Liver (tissue), 9 donors: ENCODE measurements around the gene TAF1C. TPM values are rescaled to one million over a fixed set of nuclear protein-coding genes. Genes with fewer than 3 reads are reported as not detected.
"Not testable (repeated sequence)": the region's sequence is repeated elsewhere in the genome, so short reads cannot be mapped to it uniquely, and the experiment has no call there.

Experiments used
- DNase-seq: peaks from one replicate; pipeline ENCODE4 v3.0.0-alpha.2; 2017; ENCODE audit warnings: low spot score
- H3K27ac ChIP-seq, 2 donors: one replicate each; pipeline ENCODE4 v1.7.0; 2013; ENCODE audit warnings: inconsistent platforms in 2 of 2, low read length in 2 of 2, control low read depth in 1 of 2, low read depth in 1 of 2, mild to moderate bottlenecking in 1 of 2
- H3K27me3 ChIP-seq, 4 donors: one replicate each; pipeline versions ENCODE4 v1.6.1 to v1.7.0; 2013; ENCODE audit warnings: low read length in 3 of 4, inconsistent platforms in 1 of 4, mild to moderate bottlenecking in 1 of 4, moderate library complexity in 1 of 4; ENCODE audit not compliant: control insufficient read depth in 4 of 4, insufficient read depth in 4 of 4
- H3K36me3 ChIP-seq, 4 donors: one replicate each; pipeline versions ENCODE4 v1.6.1 to v1.7.0; 2013; ENCODE audit warnings: low read length in 3 of 4, mild to moderate bottlenecking in 3 of 4, low read depth in 1 of 4, moderate library complexity in 1 of 4; ENCODE audit not compliant: control insufficient read depth in 4 of 4, insufficient read depth in 3 of 4
- H3K4me1 ChIP-seq, 4 donors: one replicate each; pipeline versions ENCODE4 v1.6.1 to v1.7.0; 2013; ENCODE audit warnings: low read length in 3 of 4, mild to moderate bottlenecking in 3 of 4, moderate library complexity in 1 of 4; ENCODE audit not compliant: control insufficient read depth in 4 of 4, insufficient read depth in 4 of 4
- H3K4me3 ChIP-seq, 3 donors: one replicate each; pipeline versions ENCODE4 v1.6.1 to v1.7.0; 2013; ENCODE audit warnings: low read length in 3 of 3, control low read depth in 1 of 3, low read depth in 1 of 3, mild to moderate bottlenecking in 1 of 3
- H3K9ac ChIP-seq, 2 donors: one replicate each; pipeline ENCODE4 v1.7.0; 2013; ENCODE audit warnings: low read length in 2 of 2, mild to moderate bottlenecking in 2 of 2, moderate library complexity in 2 of 2, control low read depth in 1 of 2, low read depth in 1 of 2
- H3K9me3 ChIP-seq, 4 donors: one replicate each; pipeline versions ENCODE4 v1.6.1 to v1.7.0; 2013; ENCODE audit warnings: low read length in 3 of 4; ENCODE audit not compliant: control insufficient read depth in 4 of 4
- EGR1 ChIP-seq, 2 donors: IDR thresholded peaks; 2 replicates each; pipeline ENCODE4 v1.6.1; 2016 to 2018; ENCODE audit warnings: antibody characterized with exemption in 2 of 2, low read depth in 2 of 2
- FOXA1 ChIP-seq: IDR thresholded peaks from 2 replicates; pipeline ENCODE4 v1.6.1; 2016; ENCODE audit warnings: antibody characterized with exemption
- FOXA2 ChIP-seq: IDR thresholded peaks from 2 replicates; pipeline ENCODE4 v1.6.1; 2016; ENCODE audit warnings: antibody characterized with exemption
- GABPA ChIP-seq, 2 donors: IDR thresholded peaks in 1 of 2; conservative IDR thresholded peaks in 1 of 2; 2 replicates each; pipeline ENCODE4 v1.6.1; 2016; ENCODE audit warnings: antibody characterized with exemption in 2 of 2, mild to moderate bottlenecking in 1 of 2, moderate library complexity in 1 of 2
- HNF4A ChIP-seq, 2 donors: conservative IDR thresholded peaks; 2 replicates each; pipeline ENCODE4 v1.6.1; 2016; ENCODE audit warnings: antibody characterized with exemption in 2 of 2, mild to moderate bottlenecking in 2 of 2
- HNF4G ChIP-seq: IDR thresholded peaks from 2 replicates; pipeline ENCODE4 v1.6.1; 2016; ENCODE audit warnings: antibody characterized with exemption
- JUND ChIP-seq, 2 donors: IDR thresholded peaks; 2 replicates each; pipeline ENCODE4 v1.6.1; 2016; ENCODE audit warnings: antibody characterized with exemption in 2 of 2
- NR2F2 ChIP-seq: IDR thresholded peaks from 2 replicates; pipeline ENCODE4 v1.6.1; 2016; ENCODE audit warnings: antibody characterized with exemption
- RAD21 ChIP-seq, 2 donors: IDR thresholded peaks; 2 replicates each; pipeline ENCODE4 v1.6.1; 2016; ENCODE audit warnings: antibody characterized with exemption in 2 of 2, mild to moderate bottlenecking in 2 of 2
- RXRA ChIP-seq, 2 donors: IDR thresholded peaks; 2 replicates each; pipeline ENCODE4 v1.6.1; 2017 to 2018; ENCODE audit warnings: antibody characterized with exemption in 2 of 2, mild to moderate bottlenecking in 1 of 2
- SP1 ChIP-seq: IDR thresholded peaks from 2 replicates; pipeline ENCODE4 v1.6.1; 2018; ENCODE audit warnings: antibody characterized with exemption, mild to moderate bottlenecking
- WGBS: extraction: QIAGEN DNeasy Blood & Tissue Kit; methylation state at CpG from one replicate; pipeline ENCODE4 v1.1.7; 2013; 5-methylcytosine and 5-hydroxymethylcytosine counted together
- polyA plus RNA-seq, 2 donors: library from polyadenylated mRNA; stranded (reverse) in 1 of 2; unstranded in 1 of 2; fragments of 200-250 nt in 1 of 2; fragments of >200 nt in 1 of 2; fragmentation: Nextera tagmentation in 1 of 2; extraction: Ambion mirVana in 1 of 2; gene quantifications; one replicate each; pipeline versions ENCODE4 v1.2.1 to v1.2.3, GENCODE V29; 2013 to 2015
- total RNA-seq, 2 donors: library from RNA; depleted of rRNA; stranded (reverse); fragments of >200 nt; gene quantifications; one replicate each; pipeline ENCODE4 v1.2.3, GENCODE V29; 2014
- TF ChIP-seq, protein P1 (sequence below): IDR thresholded peaks from 2 replicates; pipeline ENCODE4 v1.6.1; 2016; ENCODE audit warnings: antibody characterized with exemption, mild to moderate bottlenecking
- TF ChIP-seq, protein P2 (sequence below): fragments of 150-350 bp; IDR thresholded peaks from 2 replicates; pipeline ENCODE4 v1.5.1; 2017; ENCODE audit warnings: improper control_type of control experiment, low read depth, low read length; ENCODE audit not compliant: missing input control
- TF ChIP-seq, protein P3 (sequence below): IDR thresholded peaks from 2 replicates; pipeline ENCODE4 v1.6.1; 2016; ENCODE audit warnings: antibody characterized with exemption
- donor health status: healthy.
- donor health status: healthy.
- donor health status: healthy.
- donor health status: healthy.
- donor health status: healthy.

TAF1C gene
- total and polyA plus RNA-seq, 4 donors, result 10.2 to 34.5 (median 11.3) TPM

DNA sequence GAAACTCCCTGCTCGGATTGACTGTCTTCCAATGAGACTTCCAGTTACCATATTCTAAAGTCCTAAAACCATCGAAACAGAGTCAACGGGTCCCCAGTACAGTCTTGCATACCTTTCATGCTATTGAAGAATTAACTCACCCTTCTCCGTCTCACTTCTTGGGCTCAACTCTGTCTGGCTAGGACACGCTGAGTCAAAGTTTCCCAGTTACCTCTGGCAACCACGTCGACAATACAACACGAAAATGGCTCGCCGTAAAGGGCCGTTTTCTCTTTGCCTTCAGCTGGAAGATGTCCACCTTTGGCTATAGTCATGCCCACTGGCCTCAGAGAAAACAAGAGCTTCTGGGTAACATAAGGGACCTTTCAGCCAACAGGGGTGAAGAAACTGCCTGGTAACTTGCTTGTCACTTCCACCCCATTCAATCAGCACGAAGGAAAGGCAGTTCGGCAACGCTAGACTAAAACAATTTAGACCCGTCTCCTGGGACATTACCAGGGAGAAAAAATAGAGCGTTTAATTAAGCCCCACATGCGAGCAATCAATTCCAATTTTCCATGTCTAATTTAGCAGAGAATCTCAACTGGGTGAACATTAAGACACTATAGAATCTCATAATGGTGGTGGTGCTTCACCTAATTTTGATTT lies 31.4 kb upstream of the TAF1C start:
- Histone ChIP-seq H3K9ac (no peak overlapping the region), H3K36me3 (no peaks in the 10 kb centered on the region), H3K27me3 (peaks cover 0 to 2% (median 0%) of the 10 kb centered on the region in 4 donors), H3K9me3 (no peaks in the 10 kb centered on the region), H3K27ac (no peak overlapping the region), H3K4me1 (no peaks in the 10 kb centered on the region), H3K4me3 (no peak overlapping the region)
- no peak for DNase-seq
- 84% methylated on average over 17 of the region's 17 CpGs for WGBS
- TF ChIP-seq NR2F2, result no peak
- TF ChIP-seq HNF4G, result no peak
- no peak for TF ChIP-seq SP1
- no peak for TF ChIP-seq FOXA1

DNA sequence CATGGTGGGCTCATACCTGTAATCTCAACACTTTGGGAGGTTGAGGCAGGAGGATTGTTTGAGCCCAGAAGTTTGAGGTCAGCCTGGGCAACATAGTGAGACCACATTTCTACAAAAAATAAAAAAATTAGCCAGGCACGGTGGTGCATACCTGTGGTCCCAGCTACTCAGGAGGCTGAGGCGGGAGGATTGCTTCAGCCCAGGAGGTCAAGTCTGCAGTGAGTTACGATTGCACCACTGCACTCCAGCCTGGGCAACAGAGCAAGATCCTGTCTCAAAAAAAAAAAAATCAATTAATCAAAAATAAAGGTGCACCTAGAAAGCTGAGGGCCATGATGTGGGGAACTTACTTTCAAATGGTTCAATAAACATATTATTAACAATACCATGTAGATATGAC lies 29.3 kb upstream of the TAF1C start:
- not testable (repeated sequence) for H3K9me3 ChIP-seq, H3K27me3 ChIP-seq, H3K9ac ChIP-seq, DNase-seq, H3K4me1 ChIP-seq, H3K27ac ChIP-seq, H3K4me3 ChIP-seq, H3K36me3 ChIP-seq
- WGBS, result 88% methylated on average over 3 of the region's 3 CpGs

DNA sequence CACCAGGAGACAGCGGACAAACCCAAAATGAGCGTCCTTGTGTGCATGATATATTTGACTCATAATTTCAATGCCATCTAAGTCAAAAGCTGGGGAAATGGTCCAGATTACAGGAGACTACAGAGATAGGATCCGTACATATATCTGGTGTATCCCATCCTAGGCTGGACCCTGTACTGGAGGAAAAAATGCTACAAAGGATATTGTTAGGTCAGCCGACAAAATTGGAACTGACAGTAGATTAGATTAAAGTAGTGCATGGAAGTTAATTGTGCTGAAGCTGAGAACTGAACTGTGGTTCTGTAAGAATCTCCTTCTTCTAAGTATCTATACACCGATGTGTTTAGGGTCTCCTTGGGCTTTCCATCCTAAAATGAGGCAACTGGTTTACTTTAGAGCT lies 28.7 kb upstream of the TAF1C start:
- no peak for DNase-seq
- 82% methylated on average over 5 of the region's 5 CpGs for WGBS
- no peak overlapping the region for H3K4me3 ChIP-seq

More for the DNA sequence above, 28.7 kb upstream of the TAF1C start:
- Histone ChIP-seq H3K9me3 (no peaks in the 10 kb centered on the region), H3K27me3 (peaks cover 0 to 2% (median 0%) of the 10 kb centered on the region in 4 donors), H3K9ac (no peak overlapping the region), H3K36me3 (no peaks in the 10 kb centered on the region), H3K27ac (no peak overlapping the region), H3K4me1 (no peaks in the 10 kb centered on the region)
- TF ChIP-seq GABPA (IDR thresholded peaks at IDR 0.05 in 1 of 2, conservative IDR thresholded peaks at IDR 0.05 in 1 of 2), result no peak
- TF ChIP-seq, protein P1, sequence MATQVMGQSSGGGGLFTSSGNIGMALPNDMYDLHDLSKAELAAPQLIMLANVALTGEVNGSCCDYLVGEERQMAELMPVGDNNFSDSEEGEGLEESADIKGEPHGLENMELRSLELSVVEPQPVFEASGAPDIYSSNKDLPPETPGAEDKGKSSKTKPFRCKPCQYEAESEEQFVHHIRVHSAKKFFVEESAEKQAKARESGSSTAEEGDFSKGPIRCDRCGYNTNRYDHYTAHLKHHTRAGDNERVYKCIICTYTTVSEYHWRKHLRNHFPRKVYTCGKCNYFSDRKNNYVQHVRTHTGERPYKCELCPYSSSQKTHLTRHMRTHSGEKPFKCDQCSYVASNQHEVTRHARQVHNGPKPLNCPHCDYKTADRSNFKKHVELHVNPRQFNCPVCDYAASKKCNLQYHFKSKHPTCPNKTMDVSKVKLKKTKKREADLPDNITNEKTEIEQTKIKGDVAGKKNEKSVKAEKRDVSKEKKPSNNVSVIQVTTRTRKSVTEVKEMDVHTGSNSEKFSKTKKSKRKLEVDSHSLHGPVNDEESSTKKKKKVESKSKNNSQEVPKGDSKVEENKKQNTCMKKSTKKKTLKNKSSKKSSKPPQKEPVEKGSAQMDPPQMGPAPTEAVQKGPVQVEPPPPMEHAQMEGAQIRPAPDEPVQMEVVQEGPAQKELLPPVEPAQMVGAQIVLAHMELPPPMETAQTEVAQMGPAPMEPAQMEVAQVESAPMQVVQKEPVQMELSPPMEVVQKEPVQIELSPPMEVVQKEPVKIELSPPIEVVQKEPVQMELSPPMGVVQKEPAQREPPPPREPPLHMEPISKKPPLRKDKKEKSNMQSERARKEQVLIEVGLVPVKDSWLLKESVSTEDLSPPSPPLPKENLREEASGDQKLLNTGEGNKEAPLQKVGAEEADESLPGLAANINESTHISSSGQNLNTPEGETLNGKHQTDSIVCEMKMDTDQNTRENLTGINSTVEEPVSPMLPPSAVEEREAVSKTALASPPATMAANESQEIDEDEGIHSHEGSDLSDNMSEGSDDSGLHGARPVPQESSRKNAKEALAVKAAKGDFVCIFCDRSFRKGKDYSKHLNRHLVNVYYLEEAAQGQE, result no peak
- TF ChIP-seq FOXA2, result no peak
- TF ChIP-seq HNF4G, result no peak
- TF ChIP-seq RXRA (IDR thresholded peaks at IDR 0.05), result no peak
- TF ChIP-seq HNF4A (conservative IDR thresholded peaks at IDR 0.05), result no peak
- TF ChIP-seq JUND (IDR thresholded peaks at IDR 0.05), result no peak
- TF ChIP-seq, protein P2, sequence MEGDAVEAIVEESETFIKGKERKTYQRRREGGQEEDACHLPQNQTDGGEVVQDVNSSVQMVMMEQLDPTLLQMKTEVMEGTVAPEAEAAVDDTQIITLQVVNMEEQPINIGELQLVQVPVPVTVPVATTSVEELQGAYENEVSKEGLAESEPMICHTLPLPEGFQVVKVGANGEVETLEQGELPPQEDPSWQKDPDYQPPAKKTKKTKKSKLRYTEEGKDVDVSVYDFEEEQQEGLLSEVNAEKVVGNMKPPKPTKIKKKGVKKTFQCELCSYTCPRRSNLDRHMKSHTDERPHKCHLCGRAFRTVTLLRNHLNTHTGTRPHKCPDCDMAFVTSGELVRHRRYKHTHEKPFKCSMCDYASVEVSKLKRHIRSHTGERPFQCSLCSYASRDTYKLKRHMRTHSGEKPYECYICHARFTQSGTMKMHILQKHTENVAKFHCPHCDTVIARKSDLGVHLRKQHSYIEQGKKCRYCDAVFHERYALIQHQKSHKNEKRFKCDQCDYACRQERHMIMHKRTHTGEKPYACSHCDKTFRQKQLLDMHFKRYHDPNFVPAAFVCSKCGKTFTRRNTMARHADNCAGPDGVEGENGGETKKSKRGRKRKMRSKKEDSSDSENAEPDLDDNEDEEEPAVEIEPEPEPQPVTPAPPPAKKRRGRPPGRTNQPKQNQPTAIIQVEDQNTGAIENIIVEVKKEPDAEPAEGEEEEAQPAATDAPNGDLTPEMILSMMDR, result no peak
- no peak for TF ChIP-seq NR2F2
- TF ChIP-seq, protein P3, sequence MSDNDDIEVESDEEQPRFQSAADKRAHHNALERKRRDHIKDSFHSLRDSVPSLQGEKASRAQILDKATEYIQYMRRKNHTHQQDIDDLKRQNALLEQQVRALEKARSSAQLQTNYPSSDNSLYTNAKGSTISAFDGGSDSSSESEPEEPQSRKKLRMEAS, result no peak
- TF ChIP-seq EGR1 (IDR thresholded peaks at IDR 0.05; ENCODE audit: low read depth in 2 of 2), result no peak
- TF ChIP-seq RAD21 (IDR thresholded peaks at IDR 0.05), result no peak
- no peak for TF ChIP-seq FOXA1
